ENCODE results near the gene MFSD2A. TPM values are rescaled to one million over a fixed set of nuclear protein-coding genes. Genes with fewer than 3 reads are reported as not detected.

MFSD2A gene
- total and polyA plus RNA-seq, 9 of the 15 experiments (the other 6 are each of a cell fraction or from before 2014, with no cell fraction given) = 0.06 to 0.40 (median 0.15) TPM; not detected in 4

- FAIRE-seq = no peak
- no peak for ATAC-seq
- H3K27me3 ChIP-seq (ENCODE audit: control insufficient read depth in 2 of 2, insufficient read depth in 2 of 2, low read length in 2 of 2) = peaks cover 26 to 37% of the 10 kb centered on the region in 2 experiments
- WGBS (ENCODE audit: insufficient coverage, low coverage, missing lambda C conversion rate) = 25% methylated on average over 10 of the region's 12 CpGs
- POLR2A ChIA-PET = interaction anchor here (0.6 to 0.8 kb wide), 2 partner anchors 62 to 107 kb away, joined by 3 to 4 read pairs; no protein-coding TSS in a partner anchor
- no peak overlapping the region for H3K4me2 ChIP-seq (ENCODE audit: insufficient read depth, low read length)
- no peaks in the 10 kb centered on the region for H4K20me1 ChIP-seq (replicated peaks; ENCODE audit: control insufficient read depth, insufficient read depth, low read length)
- H3K4me3 ChIP-seq = no peak overlapping the region
- peak overlapping the region in 1 of 2 experiments; percentile 34; a peak in 1 of 4 replicates for H3K9ac ChIP-seq (ENCODE audit: insufficient read depth in 1 of 2, low read depth in 2 of 2, low read length in 2 of 2)
- no peaks in the 10 kb centered on the region for H3K9me3 ChIP-seq (replicated peaks; ENCODE audit: control insufficient read depth, insufficient read depth, low read depth, low read length)
- DNase-seq (ENCODE audit: extremely low read depth in 1 of 4, low spot score in 3 of 4) = no peak
- in situ Hi-C loops (cut with MboI) (no loop called here), intact Hi-C loops (cut with micrococcal nuclease) (no loop called here)
- no peak overlapping the region for H3K27ac ChIP-seq (ENCODE audit: extremely low read depth, low read depth, low read length)
- H3K36me3 ChIP-seq (ENCODE audit: control insufficient read depth, insufficient read depth, low read length) = no peaks in the 10 kb centered on the region
- no TSS peak for BruUV-seq (replicated peaks)
- 0 out of 2 replicates have a peak, but pooled peaks have one; percentile 6 for TF ChIP-seq PURB (CRISPR knock-in tag; IDR thresholded peaks at IDR 0.05; ENCODE audit: low read depth)
- no peak for TF ChIP-seq E2F4 (CRISPR knock-in tag; IDR thresholded peaks at IDR 0.05; ENCODE audit: low read depth)
- TF ChIP-seq JUND (IDR thresholded peaks at IDR 0.05; ENCODE audit: borderline replicate concordance, low read depth, low read length) = no peak
- no peak for TF ChIP-seq JUND (tag; IDR thresholded peaks at IDR 0.05; ENCODE audit: borderline replicate concordance, low read depth, low read length)
- no peak for TF ChIP-seq MXI1 (IDR thresholded peaks at IDR 0.05; ENCODE audit: low read depth, low read length)
- no peak for TF ChIP-seq ERF (CRISPR knock-in tag; IDR thresholded peaks at IDR 0.05)
- no peak for TF ChIP-seq MCM5 (IDR thresholded peaks at IDR 0.05; ENCODE audit: low read depth)
- TF ChIP-seq NFATC3 (IDR thresholded peaks at IDR 0.05) = no peak
- 0 out of 2 replicates have a peak, but pooled peaks have one; percentile 39 for TF ChIP-seq ZNF740 (CRISPR knock-in tag; IDR thresholded peaks at IDR 0.05)
- no peak for TF ChIP-seq ZNF740 (tag; IDR thresholded peaks at IDR 0.05)
- TF ChIP-seq LEF1 (IDR thresholded peaks at IDR 0.05) = no peak
- TF ChIP-seq CREB5 (CRISPR knock-in tag; IDR thresholded peaks at IDR 0.05) = no peak
- no peaks in the 10 kb centered on the region for H3K9me1 ChIP-seq (ENCODE audit: control insufficient read depth, insufficient read depth, low read length)
- no peaks in the 10 kb centered on the region for H3K79me2 ChIP-seq (ENCODE audit: control insufficient read depth, insufficient read depth, low read length)
- no peak overlapping the region for H2AFZ ChIP-seq (ENCODE audit: low read depth, low read length)
- CTCF ChIA-PET (ENCODE audit: low intra/inter-chr PET ratio) = interaction anchor here (0.7 kb wide), 1 partner anchor 14 kb away, joined by 5 read pairs; no protein-coding TSS in a partner anchor
- H3K4me1 ChIP-seq (replicated peaks in 1 of 2; ENCODE audit: control insufficient read depth in 2 of 2, insufficient read depth in 2 of 2, low read length in 2 of 2) = peaks cover 0 to 21% of the 10 kb centered on the region in 2 experiments; a peak in 3 of 5 replicates
Observed at GRCh38 chr1:39959651-39960333, 4.8 kb downstream of the MFSD2A start.

All from K562 (cell line).